ENCODE measurements around the gene ASB3. TPM values are rescaled to one million over a fixed set of nuclear protein-coding genes. Genes with fewer than 3 reads are reported as not detected.
"Not testable (repeated sequence)": the region's sequence is repeated elsewhere in the genome, so short reads cannot be mapped to it uniquely, and the experiment has no call there.

The ASB3 gene
- 19.7 TPM for total RNA-seq (ENCODE audit: insufficient read depth, low replicate concordance)

- DNase-seq (ENCODE audit: low spot score), result peak; percentile 93
Measured at GRCh38 chr2:53786705-53787613, at the start of gene ASB3, which contains the start of gene ERLEC1. TSS of gene ASB3 (minus strand) at chr2:53786953. CDS start at chr2:53765572, 21,381 bp downstream. TSS of gene ERLEC1 (plus strand) at chr2:53787044. CDS start at chr2:53787211, 167 bp downstream.

GRCh38 chr2:53829980-53830290, 43.2 kb upstream of the ASB3 start:
- DNase-seq (ENCODE audit: low spot score), result not testable (repeated sequence)

GRCh38 chr2:53829273-53829979, 42.7 kb upstream of the ASB3 start:
- DNase-seq (ENCODE audit: low spot score), result no peak

GRCh38 chr2:53828331-53828730, 41.6 kb upstream of the ASB3 start:
- no peak for DNase-seq (ENCODE audit: low spot score)

GRCh38 chr2:53827398-53828175, 40.8 kb upstream of the ASB3 start:
- no peak for DNase-seq (ENCODE audit: low spot score)

- no peak for DNase-seq (ENCODE audit: low spot score)
Measured at GRCh38 chr2:53826587-53827397, 40.0 kb upstream of the ASB3 start.

GRCh38 chr2:53826030-53826410, 39.3 kb upstream of the ASB3 start:
- DNase-seq (ENCODE audit: low spot score), result no peak

GRCh38 chr2:53823639-53824038, 36.9 kb upstream of the ASB3 start:
- DNase-seq (ENCODE audit: low spot score), result not testable (repeated sequence)

- DNase-seq (ENCODE audit: low spot score), result no peak
Measured at GRCh38 chr2:53821810-53822209, 35.1 kb upstream of the ASB3 start.

GRCh38 chr2:53820711-53821110, 34.0 kb upstream of the ASB3 start:
- no peak for DNase-seq (ENCODE audit: low spot score)

- no peak for DNase-seq (ENCODE audit: low spot score)
Measured at GRCh38 chr2:53820048-53820447, 33.3 kb upstream of the ASB3 start.

- DNase-seq (ENCODE audit: low spot score), result no peak
Measured at GRCh38 chr2:53819634-53820033, 32.9 kb upstream of the ASB3 start.

GRCh38 chr2:53818854-53819435, 32.2 kb upstream of the ASB3 start:
- no peak for DNase-seq (ENCODE audit: low spot score)

GRCh38 chr2:53813151-53813550, 26.4 kb upstream of the ASB3 start:
- DNase-seq (ENCODE audit: low spot score), result no peak

- no peak for DNase-seq (ENCODE audit: low spot score)
Measured at GRCh38 chr2:53811601-53812000, 24.8 kb upstream of the ASB3 start.

- no peak for DNase-seq (ENCODE audit: low spot score)
Measured at GRCh38 chr2:53802617-53803151, 15.9 kb upstream of the ASB3 start.

GRCh38 chr2:53801547-53801946, 14.8 kb upstream of the ASB3 start:
- no peak for DNase-seq (ENCODE audit: low spot score)

GRCh38 chr2:53793821-53794220, 7.1 kb upstream of the ASB3 start:
- DNase-seq (ENCODE audit: low spot score), result no peak

GRCh38 chr2:53793261-53793660, 6.5 kb upstream of the ASB3 start:
- no peak for DNase-seq (ENCODE audit: low spot score)

GRCh38 chr2:53787614-53788289, 999 bp upstream of the ASB3 start:
- peak; percentile 26 for DNase-seq (ENCODE audit: low spot score)

Data from umbilical cord (tissue), 2 donors.